Measurements from ENCODE around the gene ARHGEF4.

The ARHGEF4 gene

DNA sequence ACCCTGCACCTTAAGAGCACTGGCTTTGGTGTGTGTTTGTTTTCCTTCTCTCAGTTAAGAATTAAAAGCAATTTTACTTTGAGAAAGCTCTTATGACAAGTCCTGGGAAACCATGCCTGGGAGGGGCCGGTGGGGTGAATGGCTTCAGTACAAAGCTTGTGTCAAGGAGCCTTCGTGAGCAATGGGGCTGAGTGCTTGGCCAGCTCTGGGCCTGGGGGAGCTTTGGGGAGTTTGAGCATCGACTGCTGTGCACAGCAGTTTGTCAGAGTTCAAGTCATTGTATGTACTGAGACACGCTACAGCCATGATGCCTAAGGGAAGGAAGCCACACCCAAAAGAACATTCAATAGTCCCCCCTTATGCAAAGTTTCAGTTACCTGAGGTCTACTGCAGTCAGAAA, 75.8 kb downstream of the ARHGEF4 start:
- TF ChIP-seq, protein P1, sequence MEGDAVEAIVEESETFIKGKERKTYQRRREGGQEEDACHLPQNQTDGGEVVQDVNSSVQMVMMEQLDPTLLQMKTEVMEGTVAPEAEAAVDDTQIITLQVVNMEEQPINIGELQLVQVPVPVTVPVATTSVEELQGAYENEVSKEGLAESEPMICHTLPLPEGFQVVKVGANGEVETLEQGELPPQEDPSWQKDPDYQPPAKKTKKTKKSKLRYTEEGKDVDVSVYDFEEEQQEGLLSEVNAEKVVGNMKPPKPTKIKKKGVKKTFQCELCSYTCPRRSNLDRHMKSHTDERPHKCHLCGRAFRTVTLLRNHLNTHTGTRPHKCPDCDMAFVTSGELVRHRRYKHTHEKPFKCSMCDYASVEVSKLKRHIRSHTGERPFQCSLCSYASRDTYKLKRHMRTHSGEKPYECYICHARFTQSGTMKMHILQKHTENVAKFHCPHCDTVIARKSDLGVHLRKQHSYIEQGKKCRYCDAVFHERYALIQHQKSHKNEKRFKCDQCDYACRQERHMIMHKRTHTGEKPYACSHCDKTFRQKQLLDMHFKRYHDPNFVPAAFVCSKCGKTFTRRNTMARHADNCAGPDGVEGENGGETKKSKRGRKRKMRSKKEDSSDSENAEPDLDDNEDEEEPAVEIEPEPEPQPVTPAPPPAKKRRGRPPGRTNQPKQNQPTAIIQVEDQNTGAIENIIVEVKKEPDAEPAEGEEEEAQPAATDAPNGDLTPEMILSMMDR (IDR thresholded peaks at IDR 0.05; ENCODE audit: control insufficient read depth, insufficient read depth, low read depth, low read length, missing control alignments), result no peak
- no peak overlapping the region for H3K4me3 ChIP-seq (ENCODE audit: control insufficient read depth, low read depth, low read length)
- no peak for DNase-seq (ENCODE audit: low read depth)

DNA sequence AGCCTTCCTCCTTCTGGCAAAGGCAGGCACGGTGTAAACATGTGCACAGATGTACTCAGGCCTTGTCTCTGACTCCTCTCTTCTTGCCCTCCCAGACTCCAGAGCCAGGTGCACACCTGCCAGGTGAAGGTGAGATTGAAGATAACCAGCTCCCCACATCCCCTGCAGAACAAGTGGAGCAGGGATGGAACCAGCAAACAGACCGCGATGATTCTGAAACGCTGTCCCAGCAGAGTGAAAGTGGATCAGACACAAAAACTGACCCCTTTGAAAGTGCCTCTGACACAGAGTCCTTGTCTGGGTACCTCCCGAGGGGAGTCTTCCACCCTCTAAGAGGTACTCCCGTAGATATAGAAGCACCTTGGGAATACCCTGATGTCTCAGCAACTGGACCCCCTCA, 77.2 kb downstream of the ARHGEF4 start:
- no peak overlapping the region for H3K4me3 ChIP-seq (ENCODE audit: control insufficient read depth, low read depth, low read length)
- TF ChIP-seq, protein P1 (IDR thresholded peaks at IDR 0.05; ENCODE audit: control insufficient read depth, insufficient read depth, low read depth, low read length, missing control alignments), result no peak
- DNase-seq (ENCODE audit: low read depth), result no peak

DNA sequence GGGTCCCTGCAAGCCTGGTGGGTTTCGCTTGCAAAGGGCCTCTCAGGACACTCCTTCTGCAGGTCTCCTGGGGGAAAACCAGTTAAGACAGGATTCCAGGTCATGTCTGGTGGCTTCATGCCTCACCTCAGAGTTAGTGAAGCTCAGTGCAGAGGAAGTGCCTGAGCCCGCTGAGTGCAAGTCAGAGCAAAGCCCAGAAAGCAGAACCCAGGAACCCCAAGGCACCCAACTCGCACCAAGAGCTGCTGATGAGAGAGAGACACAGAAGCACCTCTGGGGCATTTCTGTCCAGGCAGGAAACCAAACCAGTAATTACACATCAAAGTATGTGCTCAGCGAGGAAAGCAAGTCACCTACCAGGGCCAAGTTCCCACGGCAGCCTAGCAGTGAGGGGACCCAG, 78.4 kb downstream of the ARHGEF4 start:
- DNase-seq (ENCODE audit: low read depth), result no peak
- no peak overlapping the region for H3K4me3 ChIP-seq (ENCODE audit: control insufficient read depth, low read depth, low read length)
- TF ChIP-seq, protein P1 (IDR thresholded peaks at IDR 0.05; ENCODE audit: control insufficient read depth, insufficient read depth, low read depth, low read length, missing control alignments), result no peak

DNA sequence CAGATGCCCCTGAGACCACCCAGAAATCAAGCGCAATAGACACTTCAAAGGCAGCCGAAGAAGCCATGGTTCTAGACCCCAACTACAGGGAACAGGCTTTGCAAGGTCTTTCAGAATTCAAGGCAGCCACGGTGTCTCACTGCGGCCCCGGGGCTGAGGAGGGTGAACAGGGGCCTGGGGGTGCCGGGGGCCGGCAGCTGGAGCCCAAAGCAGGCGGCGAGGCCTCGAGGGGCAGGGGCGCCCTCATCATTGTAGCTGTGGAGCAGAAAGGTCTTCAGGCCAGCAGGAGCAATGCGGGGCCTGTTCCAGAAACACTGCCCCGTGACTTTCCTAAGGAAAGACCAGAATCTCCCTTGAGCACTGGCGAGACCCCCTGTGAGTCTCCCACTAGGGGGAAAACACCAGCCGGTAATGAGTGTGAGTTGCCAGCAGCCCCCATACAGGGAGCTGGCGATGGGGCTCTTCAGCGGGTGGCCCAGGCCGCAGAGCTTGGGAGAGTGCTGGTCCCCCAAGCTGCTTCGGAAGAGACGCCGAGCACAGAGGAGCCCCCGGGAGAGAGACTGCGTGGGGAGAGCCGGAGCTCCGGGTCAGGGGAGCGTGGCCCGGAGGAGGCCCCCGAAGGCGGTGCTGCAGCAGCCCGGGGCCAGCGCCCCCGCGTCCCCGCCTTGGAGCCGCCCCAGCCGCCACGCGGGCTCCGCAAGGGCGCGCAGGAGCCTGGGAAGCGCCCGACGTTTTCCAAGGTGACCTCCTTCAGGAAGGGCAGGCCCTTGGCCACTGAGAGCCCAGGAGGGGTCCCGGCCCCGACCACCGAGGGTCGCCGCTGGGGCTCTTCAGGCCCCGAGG, 79.1 kb downstream of the ARHGEF4 start:
- H3K4me3 ChIP-seq (ENCODE audit: control insufficient read depth, low read depth, low read length), result no peak overlapping the region
- DNase-seq (ENCODE audit: low read depth), result no peak
- TF ChIP-seq, protein P1 (IDR thresholded peaks at IDR 0.05; ENCODE audit: control insufficient read depth, insufficient read depth, low read depth, low read length, missing control alignments), result no peak

DNA sequence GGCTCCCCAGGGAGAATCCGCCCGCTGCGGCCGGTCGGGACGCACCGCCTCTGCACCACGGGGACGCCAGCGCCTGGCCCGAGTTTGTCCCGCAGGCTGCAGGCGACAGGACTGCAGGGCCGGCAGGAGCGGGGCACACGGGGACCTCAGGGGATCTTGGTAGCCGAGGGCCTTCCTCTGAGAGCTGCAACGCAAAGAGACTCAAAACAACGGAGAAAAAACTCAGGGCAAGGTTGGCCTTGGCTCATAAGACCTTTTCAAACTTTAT, 79.7 kb downstream of the ARHGEF4 start:
- TF ChIP-seq, protein P1 (IDR thresholded peaks at IDR 0.05; ENCODE audit: control insufficient read depth, insufficient read depth, low read depth, low read length, missing control alignments), result no peak
- no peak for DNase-seq (ENCODE audit: low read depth)
- H3K4me3 ChIP-seq (ENCODE audit: control insufficient read depth, low read depth, low read length), result no peak overlapping the region

DNA sequence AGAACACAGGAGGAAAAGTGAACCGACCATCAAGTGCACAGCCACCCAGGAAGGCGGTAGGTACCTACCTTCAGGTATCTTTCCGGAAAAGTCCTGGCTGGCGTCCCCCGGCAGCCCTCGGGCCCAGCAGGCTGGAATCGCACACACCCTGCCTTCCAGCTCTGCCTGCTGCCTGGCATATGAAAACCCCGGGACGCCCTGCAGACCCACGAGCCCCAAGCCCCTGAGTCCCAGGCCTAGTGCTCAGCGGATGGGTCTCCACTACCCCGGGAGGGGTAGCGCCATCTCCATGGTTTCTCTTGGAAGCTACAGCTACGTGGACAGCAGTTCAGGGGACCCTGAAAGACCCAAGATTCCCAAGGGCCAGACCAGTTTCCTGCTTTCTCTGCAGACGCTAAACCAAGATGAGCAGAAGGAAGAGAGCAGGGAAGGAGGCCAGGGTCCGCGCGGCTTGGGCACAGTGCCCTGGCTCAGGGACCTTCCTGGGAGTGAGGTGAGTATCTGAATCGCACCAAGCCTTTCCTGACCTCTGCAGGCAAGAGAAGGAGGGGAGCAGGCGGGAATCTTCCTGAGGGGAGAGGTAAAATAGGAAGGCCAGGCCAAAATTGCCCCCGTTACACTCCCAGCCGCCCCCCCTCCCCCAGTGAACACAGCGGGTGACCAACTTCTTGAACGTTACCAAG, 80.4 kb downstream of the ARHGEF4 start:
- H3K4me3 ChIP-seq (ENCODE audit: control insufficient read depth, low read depth, low read length), result no peak overlapping the region
- DNase-seq (ENCODE audit: low read depth), result no peak
- TF ChIP-seq, protein P1 (IDR thresholded peaks at IDR 0.05; ENCODE audit: control insufficient read depth, insufficient read depth, low read depth, low read length, missing control alignments), result no peak
